Activated T-helper 17 cell treated with anti-CD3 and anti-CD28 coated beads, Interleukin-2, amount 50 U/mL, for 72 hours (primary cell): ENCODE data around the gene CHMP1A. TPM values are rescaled to one million over a fixed set of nuclear protein-coding genes. Genes with fewer than 3 reads are reported as not detected.

ENCODE experiments used
- ATAC-seq: fragments of 150-1000 bp; cut with Tn5 transposase; replicated peaks from 2 replicates; pipeline ENCODE4 v1.10.0; 2021; ENCODE audit warnings: mild to moderate bottlenecking, moderate library complexity
- H3K27ac Mint-ChIP-seq: one replicate; pipeline ENCODE4 v1.8.0; 2022; ENCODE audit warnings: mixed read lengths
- H3K27me3 Mint-ChIP-seq: one replicate; pipeline ENCODE4 v1.8.0; 2022; ENCODE audit warnings: mixed read lengths
- H3K36me3 Mint-ChIP-seq: one replicate; pipeline ENCODE4 v1.8.0; 2022; ENCODE audit warnings: low read depth, mild to moderate bottlenecking, mixed read lengths
- H3K4me1 Mint-ChIP-seq: one replicate; pipeline ENCODE4 v1.8.0; 2022; ENCODE audit warnings: mixed read lengths
- H3K4me3 Mint-ChIP-seq: one replicate; pipeline ENCODE4 v1.8.0; 2022; ENCODE audit warnings: mild to moderate bottlenecking, mixed read lengths
- H3K9me3 Mint-ChIP-seq: one replicate; pipeline ENCODE4 v1.8.0; 2022; ENCODE audit warnings: mixed read lengths
- total RNA-seq, 2 donors: library from RNA; stranded (reverse); gene quantifications; one replicate each; pipeline ENCODE4 v1.2.3, GENCODE V29; 2022

The CHMP1A gene
- total RNA-seq, 2 donors from 2014 or later = 63.8 to 95.6 TPM

GRCh38 chr16:89601906-89602272 is 55.6 kb downstream of the CHMP1A start:
- no peak overlapping the region for H3K27ac Mint-ChIP-seq

GRCh38 chr16:89600956-89601355 is 56.6 kb downstream of the CHMP1A start:
- Mint-ChIP-seq H3K27me3 (no peaks in the 10 kb centered on the region), H3K4me1 (peaks cover 8% of the 10 kb centered on the region), H3K9me3 (no peaks in the 10 kb centered on the region), H3K27ac (no peak overlapping the region), H3K4me3 (no peak overlapping the region), H3K36me3 (no peaks in the 10 kb centered on the region)
- ATAC-seq = no peak

More at GRCh38 chr16:89601906-89602272, 55.6 kb downstream of the CHMP1A start:
- peaks cover 8% of the 10 kb centered on the region for H3K4me1 Mint-ChIP-seq
- H3K9me3 Mint-ChIP-seq = no peaks in the 10 kb centered on the region
- ATAC-seq = no peak
- no peaks in the 10 kb centered on the region for H3K36me3 Mint-ChIP-seq
- H3K4me3 Mint-ChIP-seq = peak overlapping the region; percentile 42
- no peaks in the 10 kb centered on the region for H3K27me3 Mint-ChIP-seq

- H3K4me1 Mint-ChIP-seq = peaks cover 8% of the 10 kb centered on the region
- no peaks in the 10 kb centered on the region for H3K9me3 Mint-ChIP-seq
- H3K36me3 Mint-ChIP-seq = no peaks in the 10 kb centered on the region
- no peaks in the 10 kb centered on the region for H3K27me3 Mint-ChIP-seq
- H3K4me3 Mint-ChIP-seq = no peak overlapping the region
- no peak overlapping the region for H3K27ac Mint-ChIP-seq
- ATAC-seq = no peak
Observed at GRCh38 chr16:89600427-89600826, 57.1 kb downstream of the CHMP1A start.

- no peak overlapping the region for H3K4me3 Mint-ChIP-seq
- no peaks in the 10 kb centered on the region for H3K36me3 Mint-ChIP-seq
- ATAC-seq = no peak
- no peak overlapping the region for H3K27ac Mint-ChIP-seq
- peaks cover 8% of the 10 kb centered on the region for H3K4me1 Mint-ChIP-seq
- H3K27me3 Mint-ChIP-seq = no peaks in the 10 kb centered on the region
- no peaks in the 10 kb centered on the region for H3K9me3 Mint-ChIP-seq
Observed at GRCh38 chr16:89599902-89600301, 57.6 kb downstream of the CHMP1A start.

GRCh38 chr16:89599451-89599858 is 58.1 kb downstream of the CHMP1A start:
- Mint-ChIP-seq H3K27ac (no peak overlapping the region), H3K27me3 (no peaks in the 10 kb centered on the region), H3K36me3 (no peaks in the 10 kb centered on the region), H3K9me3 (no peaks in the 10 kb centered on the region), H3K4me3 (no peak overlapping the region), H3K4me1 (peaks cover 8% of the 10 kb centered on the region)
- ATAC-seq = peak; percentile 38

- no peak for ATAC-seq
- Mint-ChIP-seq H3K27ac (no peak overlapping the region), H3K4me3 (no peak overlapping the region), H3K4me1 (peaks cover 15% of the 10 kb centered on the region), H3K27me3 (no peaks in the 10 kb centered on the region), H3K36me3 (no peaks in the 10 kb centered on the region), H3K9me3 (no peaks in the 10 kb centered on the region)
Observed at GRCh38 chr16:89598199-89598598, 59.3 kb downstream of the CHMP1A start.

GRCh38 chr16:89596957-89597649 is 60.4 kb downstream of the CHMP1A start:
- no peak for ATAC-seq
- Mint-ChIP-seq H3K9me3 (no peaks in the 10 kb centered on the region), H3K27me3 (no peaks in the 10 kb centered on the region), H3K4me3 (no peak overlapping the region), H3K27ac (no peak overlapping the region), H3K4me1 (peaks cover 7% of the 10 kb centered on the region), H3K36me3 (no peaks in the 10 kb centered on the region)

GRCh38 chr16:89596061-89596689 is 61.3 kb downstream of the CHMP1A start:
- peaks cover 7% of the 10 kb centered on the region for H3K4me1 Mint-ChIP-seq
- ATAC-seq = no peak
- H3K36me3 Mint-ChIP-seq = no peaks in the 10 kb centered on the region
- no peaks in the 10 kb centered on the region for H3K9me3 Mint-ChIP-seq
- H3K27me3 Mint-ChIP-seq = no peaks in the 10 kb centered on the region
- H3K4me3 Mint-ChIP-seq = no peak overlapping the region
- H3K27ac Mint-ChIP-seq = no peak overlapping the region

GRCh38 chr16:89595330-89596060 is 62.0 kb downstream of the CHMP1A start:
- Mint-ChIP-seq H3K9me3 (no peaks in the 10 kb centered on the region), H3K27me3 (no peaks in the 10 kb centered on the region), H3K27ac (no peak overlapping the region), H3K36me3 (no peaks in the 10 kb centered on the region), H3K4me1 (peaks cover 7% of the 10 kb centered on the region), H3K4me3 (no peak overlapping the region)
- no peak for ATAC-seq

Other genes starting within 250 kb of the CHMP1A start
- 100 to 1,000 TPM; 166 to 178 TPM for gene ANKRD11, start 167.1 kb downstream of the CHMP1A start, total RNA-seq
- 100 to 1,000 TPM; 115 to 135 TPM for gene SPG7, start 149.3 kb downstream of the CHMP1A start, total RNA-seq
- gene RPL13, start 97.0 kb downstream of the CHMP1A start, total RNA-seq = 1,000 to 10,000 TPM; 2,683 to 3,154 TPM
- gene CPNE7, start 82.0 kb downstream of the CHMP1A start, total RNA-seq = 10 to 100 TPM; 11.1 to 44.7 TPM
- not detected for gene DPEP1, start 44.1 kb downstream of the CHMP1A start, total RNA-seq
- 10 to 100 TPM; 13.3 to 21.5 TPM for gene SPATA33, start 128 bp upstream of the CHMP1A start, total RNA-seq
- gene CDK10, start 29.0 kb upstream of the CHMP1A start, total RNA-seq = 10 to 100 TPM; 81.1 to 98.8 TPM
- 1 to 10 TPM; 4.4 to 5.0 TPM for gene SPATA2L, start 44.0 kb upstream of the CHMP1A start, total RNA-seq
- 1 to 10 TPM; 1.7 to 4.1 TPM for gene VPS9D1, start 63.2 kb upstream of the CHMP1A start, total RNA-seq
- 10 to 100 TPM; 24.7 to 31.1 TPM for gene ZNF276, start 63.8 kb upstream of the CHMP1A start, total RNA-seq
- 100 to 1,000 TPM; 115 to 131 TPM for gene FANCA, start 158.9 kb upstream of the CHMP1A start, total RNA-seq
- 1 to 10 TPM; 4.3 to 4.8 TPM for gene SPIRE2, start 170.8 kb upstream of the CHMP1A start, total RNA-seq
- gene TCF25, start 215.9 kb upstream of the CHMP1A start, total RNA-seq = 100 to 1,000 TPM; 181 to 195 TPM